Measurements from ENCODE around the gene POLR2C.

The POLR2C gene

GRCh38 chr16:57507136-57508034 is 44.9 kb downstream of the POLR2C start:
- DNase-seq = no peak

- no peak for DNase-seq
These were observed 45.6 kb downstream of the POLR2C start for GRCh38 chr16:57508035-57508425.

GRCh38 chr16:57509231-57509923 is 46.9 kb downstream of the POLR2C start:
- DNase-seq = no peak

GRCh38 chr16:57510016-57510871 is 47.8 kb downstream of the POLR2C start:
- DNase-seq = no peak

GRCh38 chr16:57512296-57513001 is 50.0 kb downstream of the POLR2C start:
- no peak for DNase-seq

GRCh38 chr16:57513371-57514102 is 51.1 kb downstream of the POLR2C start:
- DNase-seq = no peak

- no peak for DNase-seq
These were observed 51.9 kb downstream of the POLR2C start for GRCh38 chr16:57514371-57514770.

GRCh38 chr16:57514791-57515600 is 52.5 kb downstream of the POLR2C start:
- DNase-seq = no peak

GRCh38 chr16:57516176-57516725 is 53.8 kb downstream of the POLR2C start:
- no peak for DNase-seq

- DNase-seq = no peak
These were observed 54.3 kb downstream of the POLR2C start for GRCh38 chr16:57516773-57517172.

- no peak for DNase-seq
These were observed 55.2 kb downstream of the POLR2C start for GRCh38 chr16:57517397-57518367.

GRCh38 chr16:57518520-57518919 is 56.0 kb downstream of the POLR2C start:
- DNase-seq = no peak

- no peak for DNase-seq
These were observed 56.4 kb downstream of the POLR2C start for GRCh38 chr16:57518922-57519321.

- peak; percentile 82 for DNase-seq
These were observed 57.4 kb downstream of the POLR2C start for GRCh38 chr16:57519796-57520360.
